ENCODE data around the gene CCL13.

DNA sequence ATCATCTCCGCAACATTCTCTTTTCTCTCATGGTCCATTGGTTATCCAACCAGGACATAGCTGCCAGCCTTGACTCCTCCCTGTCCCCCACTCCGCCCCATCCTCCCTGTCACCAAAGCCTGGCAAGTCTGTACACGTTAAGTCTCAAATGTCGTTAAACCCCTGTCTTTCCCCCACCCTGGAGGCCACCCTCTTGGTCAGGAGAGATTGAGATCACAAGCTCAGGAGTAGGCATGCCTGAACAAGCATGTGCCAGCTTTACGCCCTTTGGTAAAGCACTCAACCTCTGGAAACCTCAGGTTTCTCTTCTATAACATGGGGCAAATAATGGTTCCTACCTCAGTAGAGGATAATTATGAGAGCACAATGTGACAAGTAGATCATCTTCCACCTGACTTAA lies 44.9 kb downstream of the CCL13 start:
- TF ChIP-seq, protein P1, sequence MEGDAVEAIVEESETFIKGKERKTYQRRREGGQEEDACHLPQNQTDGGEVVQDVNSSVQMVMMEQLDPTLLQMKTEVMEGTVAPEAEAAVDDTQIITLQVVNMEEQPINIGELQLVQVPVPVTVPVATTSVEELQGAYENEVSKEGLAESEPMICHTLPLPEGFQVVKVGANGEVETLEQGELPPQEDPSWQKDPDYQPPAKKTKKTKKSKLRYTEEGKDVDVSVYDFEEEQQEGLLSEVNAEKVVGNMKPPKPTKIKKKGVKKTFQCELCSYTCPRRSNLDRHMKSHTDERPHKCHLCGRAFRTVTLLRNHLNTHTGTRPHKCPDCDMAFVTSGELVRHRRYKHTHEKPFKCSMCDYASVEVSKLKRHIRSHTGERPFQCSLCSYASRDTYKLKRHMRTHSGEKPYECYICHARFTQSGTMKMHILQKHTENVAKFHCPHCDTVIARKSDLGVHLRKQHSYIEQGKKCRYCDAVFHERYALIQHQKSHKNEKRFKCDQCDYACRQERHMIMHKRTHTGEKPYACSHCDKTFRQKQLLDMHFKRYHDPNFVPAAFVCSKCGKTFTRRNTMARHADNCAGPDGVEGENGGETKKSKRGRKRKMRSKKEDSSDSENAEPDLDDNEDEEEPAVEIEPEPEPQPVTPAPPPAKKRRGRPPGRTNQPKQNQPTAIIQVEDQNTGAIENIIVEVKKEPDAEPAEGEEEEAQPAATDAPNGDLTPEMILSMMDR (IDR thresholded peaks at IDR 0.05) = no peak
- no peak for TF ChIP-seq POLR2A (IDR thresholded peaks at IDR 0.05; ENCODE audit: low read length)
- TF ChIP-seq NFE2L2 (conservative IDR thresholded peaks at IDR 0.05; ENCODE audit: low read length) = no peak
